NCI-H1105 treated with DMSO at 0.1 percent for 48 hours (cell line): ENCODE measurements around the gene TPTE.
"Not testable (repeated sequence)": the region's sequence is repeated elsewhere in the genome, so short reads cannot be mapped to it uniquely, and the experiment has no call there.

Source experiments
- DNase-seq: peaks from one replicate; lab custom pipeline; 2025; lab: John Stamatoyannopoulos, UW

Gene TPTE

GRCh38 chr21:10617133-10617752 is 95.9 kb downstream of the TPTE start:
- not testable (repeated sequence) for DNase-seq

- no peak for DNase-seq
These were observed 106.0 kb downstream of the TPTE start for GRCh38 chr21:10627316-10627863.

- DNase-seq = not testable (repeated sequence)
These were observed 107.9 kb downstream of the TPTE start for GRCh38 chr21:10629239-10629638.

- not testable (repeated sequence) for DNase-seq
These were observed 109.4 kb downstream of the TPTE start for GRCh38 chr21:10630829-10631228.

GRCh38 chr21:10631316-10631715 is 109.9 kb downstream of the TPTE start:
- DNase-seq = not testable (repeated sequence)

GRCh38 chr21:10638144-10638543 is 116.8 kb downstream of the TPTE start:
- DNase-seq = not testable (repeated sequence)

- no peak for DNase-seq
These were observed 117.7 kb downstream of the TPTE start for GRCh38 chr21:10639123-10639522.

- DNase-seq = not testable (repeated sequence)
These were observed 118.4 kb downstream of the TPTE start for GRCh38 chr21:10639746-10640145.

GRCh38 chr21:10640446-10640845 is 119.1 kb downstream of the TPTE start:
- DNase-seq = no peak

GRCh38 chr21:10641107-10641506 is 119.7 kb downstream of the TPTE start:
- DNase-seq = no peak

GRCh38 chr21:10645667-10646066 is 124.3 kb downstream of the TPTE start:
- DNase-seq = not testable (repeated sequence)

GRCh38 chr21:10649350-10650149 is 128.2 kb downstream of the TPTE start:
- DNase-seq = not testable (repeated sequence)

- not testable (repeated sequence) for DNase-seq
These were observed 128.9 kb downstream of the TPTE start for GRCh38 chr21:10650297-10650696.
